ENCODE data around the gene SRP9.

DNA sequence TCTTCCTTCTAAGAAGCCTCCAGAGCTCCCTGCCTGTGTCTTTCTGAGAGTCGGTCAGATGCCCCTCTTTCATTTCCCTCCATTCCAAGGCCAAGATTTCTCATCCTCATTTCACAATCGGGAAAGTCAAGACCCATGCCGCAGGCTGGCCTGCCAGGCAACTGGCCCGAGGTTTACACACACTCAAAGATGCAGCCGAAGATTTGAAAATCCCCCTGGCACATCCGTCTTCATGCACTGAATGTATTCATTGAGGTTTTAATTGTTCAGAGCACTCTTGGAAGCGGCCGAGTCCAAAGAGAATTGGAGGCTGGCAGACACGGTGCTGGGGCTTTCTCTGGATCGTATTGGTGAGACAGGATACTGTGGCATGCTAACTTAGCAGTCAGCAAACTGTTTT lies 29.1 kb upstream of the SRP9 start:
- TF ChIP-seq, protein P1, sequence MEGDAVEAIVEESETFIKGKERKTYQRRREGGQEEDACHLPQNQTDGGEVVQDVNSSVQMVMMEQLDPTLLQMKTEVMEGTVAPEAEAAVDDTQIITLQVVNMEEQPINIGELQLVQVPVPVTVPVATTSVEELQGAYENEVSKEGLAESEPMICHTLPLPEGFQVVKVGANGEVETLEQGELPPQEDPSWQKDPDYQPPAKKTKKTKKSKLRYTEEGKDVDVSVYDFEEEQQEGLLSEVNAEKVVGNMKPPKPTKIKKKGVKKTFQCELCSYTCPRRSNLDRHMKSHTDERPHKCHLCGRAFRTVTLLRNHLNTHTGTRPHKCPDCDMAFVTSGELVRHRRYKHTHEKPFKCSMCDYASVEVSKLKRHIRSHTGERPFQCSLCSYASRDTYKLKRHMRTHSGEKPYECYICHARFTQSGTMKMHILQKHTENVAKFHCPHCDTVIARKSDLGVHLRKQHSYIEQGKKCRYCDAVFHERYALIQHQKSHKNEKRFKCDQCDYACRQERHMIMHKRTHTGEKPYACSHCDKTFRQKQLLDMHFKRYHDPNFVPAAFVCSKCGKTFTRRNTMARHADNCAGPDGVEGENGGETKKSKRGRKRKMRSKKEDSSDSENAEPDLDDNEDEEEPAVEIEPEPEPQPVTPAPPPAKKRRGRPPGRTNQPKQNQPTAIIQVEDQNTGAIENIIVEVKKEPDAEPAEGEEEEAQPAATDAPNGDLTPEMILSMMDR (conservative IDR thresholded peaks at IDR 0.05; ENCODE audit: low read length): no peak
- no peak for TF ChIP-seq EZH2phosphoT487 (IDR thresholded peaks at IDR 0.05; ENCODE audit: borderline replicate concordance)
